NCI-H1417 treated with DMSO at 0.1 percent for 48 hours (cell line): ENCODE results near the gene NRP1.

Source experiments
- DNase-seq: peaks from one replicate; lab custom pipeline; 2025; lab: John Stamatoyannopoulos, UW

The NRP1 gene

GRCh38 chr10:33349268-33349667, 14.8 kb upstream of the NRP1 start:
- DNase-seq, result no peak

- DNase-seq, result no peak
These were observed 12.7 kb upstream of the NRP1 start for GRCh38 chr10:33347211-33347610.

DNA sequence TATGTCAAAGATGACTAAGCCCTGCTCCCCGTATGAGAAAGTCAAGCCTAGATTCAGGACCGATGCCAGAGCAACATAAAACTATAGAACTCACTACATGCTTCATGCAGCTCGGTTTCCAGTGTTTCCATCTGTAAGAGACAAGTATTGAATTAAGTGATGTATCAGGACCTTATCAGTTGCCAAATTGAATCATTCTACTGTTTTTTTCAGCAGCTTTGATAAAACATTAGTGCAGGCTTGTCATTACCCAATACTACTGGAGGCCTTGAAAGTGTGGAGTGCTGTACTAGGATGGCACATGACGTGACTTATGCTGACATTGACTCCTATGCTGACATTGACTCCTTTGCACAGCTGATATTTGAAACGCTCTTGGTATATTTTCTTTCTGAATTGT, 10.8 kb upstream of the NRP1 start:
- no peak for DNase-seq

GRCh38 chr10:33344676-33345075, 10.2 kb upstream of the NRP1 start:
- no peak for DNase-seq

DNA sequence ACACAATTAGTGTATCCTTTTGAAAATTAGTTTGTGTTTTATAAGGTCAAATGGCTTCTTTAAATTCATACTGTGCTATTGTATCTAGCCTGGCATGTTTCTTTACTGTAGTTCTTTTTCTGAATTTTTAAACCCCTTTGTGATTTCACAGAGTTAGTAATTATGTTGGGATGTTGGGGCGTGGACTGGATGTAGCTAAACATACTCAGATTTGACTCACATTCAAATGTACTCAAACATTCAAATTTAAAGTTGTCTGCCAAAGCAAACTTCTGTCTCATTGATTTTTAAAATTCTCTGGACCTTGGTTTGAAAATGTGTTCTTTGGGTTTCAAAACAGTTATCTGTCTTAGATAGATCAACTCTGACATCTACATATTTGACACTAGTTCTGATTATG, 7.2 kb upstream of the NRP1 start:
- DNase-seq, result no peak

GRCh38 chr10:33337326-33337957, 3.0 kb upstream of the NRP1 start:
- no peak for DNase-seq

DNA sequence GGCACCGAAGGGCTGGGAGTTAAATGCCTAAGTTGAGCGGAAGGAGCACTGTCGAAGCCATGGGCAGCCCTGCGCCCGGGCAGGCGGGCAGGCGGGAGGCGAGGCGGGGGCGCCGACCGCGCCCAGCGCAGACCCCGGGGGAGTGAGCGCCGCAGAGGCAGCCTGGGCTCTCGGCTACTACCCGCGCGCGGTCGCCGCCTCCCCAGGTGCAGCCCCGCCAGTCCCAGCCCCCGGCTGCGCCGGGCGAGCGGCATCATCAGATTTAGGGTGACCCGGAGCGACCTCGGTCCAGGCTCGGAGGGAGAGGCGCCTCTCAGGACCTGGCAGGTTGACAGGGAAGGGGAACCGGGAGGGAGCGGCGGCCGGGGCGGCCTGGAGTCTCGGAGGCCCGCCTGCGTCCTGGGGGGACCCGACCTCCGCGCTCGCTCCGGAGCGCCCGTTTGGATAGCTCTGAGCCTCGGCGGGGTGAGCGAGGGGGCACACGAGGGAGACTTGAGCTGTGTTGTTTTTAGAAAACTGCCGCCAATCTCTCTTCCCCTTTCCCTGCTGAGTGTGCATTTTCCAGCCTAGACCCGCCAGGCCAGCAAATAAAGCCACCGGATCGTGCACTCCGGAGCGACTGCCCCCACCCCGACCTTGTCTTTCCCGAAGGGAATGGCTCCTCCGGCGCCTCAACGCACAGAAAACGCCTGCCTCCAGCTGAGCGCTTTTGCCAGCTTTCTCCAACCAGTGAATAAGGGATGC, 2.3 kb upstream of the NRP1 start:
- no peak for DNase-seq

GRCh38 chr10:33335801-33336581, 1.5 kb upstream of the NRP1 start:
- DNase-seq, result no peak

GRCh38 chr10:33335551-33335800, 1.0 kb upstream of the NRP1 start:
- no peak for DNase-seq

- no peak for DNase-seq
These were observed 511 bp upstream of the NRP1 start for GRCh38 chr10:33334805-33335550.

DNA sequence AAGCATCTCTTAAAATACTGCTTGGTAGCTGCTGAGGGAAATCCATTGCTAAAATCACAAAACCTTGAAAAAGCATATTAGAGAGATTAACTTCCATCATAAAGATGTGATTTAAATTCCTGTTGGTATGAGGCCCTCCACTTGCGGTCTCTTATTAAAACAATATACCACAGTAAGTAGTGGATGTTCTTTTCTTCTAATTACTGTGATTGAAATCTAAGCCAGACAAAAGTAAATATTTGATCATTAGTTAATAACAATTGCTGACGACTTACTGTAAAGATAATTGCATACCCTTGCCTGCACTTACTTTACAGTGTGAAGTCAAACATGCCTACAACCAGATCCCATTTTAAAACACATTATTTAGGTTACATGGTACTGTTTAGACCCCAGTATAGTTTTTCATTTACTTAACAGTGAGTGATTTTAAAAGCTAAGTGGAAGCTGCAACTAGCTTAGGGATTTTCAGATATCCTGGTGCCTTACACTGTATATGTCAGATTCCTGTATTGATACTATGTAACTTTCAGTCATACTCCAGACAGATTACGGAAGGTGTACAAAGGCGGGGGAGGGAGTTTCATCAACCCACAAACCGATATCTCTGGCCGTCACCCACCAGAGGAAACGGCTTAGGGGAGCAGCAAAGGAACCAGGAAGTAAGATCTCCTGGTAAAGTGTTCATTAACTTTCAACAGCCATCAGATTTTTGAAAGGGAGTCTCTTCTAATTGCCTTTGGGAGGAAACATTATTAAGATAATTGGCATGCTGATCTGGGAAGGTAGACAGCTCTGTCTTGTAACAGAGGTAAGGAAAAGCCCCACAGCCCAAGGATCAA, 986 bp downstream of the NRP1 start:
- DNase-seq, result no peak

- no peak for DNase-seq
These were observed 2.0 kb downstream of the NRP1 start for GRCh38 chr10:33332183-33333065.

- no peak for DNase-seq
These were observed 3.1 kb downstream of the NRP1 start for GRCh38 chr10:33331379-33331694.

- DNase-seq, result peak; percentile 14
These were observed 3.7 kb downstream of the NRP1 start for GRCh38 chr10:33330543-33331378.

DNA sequence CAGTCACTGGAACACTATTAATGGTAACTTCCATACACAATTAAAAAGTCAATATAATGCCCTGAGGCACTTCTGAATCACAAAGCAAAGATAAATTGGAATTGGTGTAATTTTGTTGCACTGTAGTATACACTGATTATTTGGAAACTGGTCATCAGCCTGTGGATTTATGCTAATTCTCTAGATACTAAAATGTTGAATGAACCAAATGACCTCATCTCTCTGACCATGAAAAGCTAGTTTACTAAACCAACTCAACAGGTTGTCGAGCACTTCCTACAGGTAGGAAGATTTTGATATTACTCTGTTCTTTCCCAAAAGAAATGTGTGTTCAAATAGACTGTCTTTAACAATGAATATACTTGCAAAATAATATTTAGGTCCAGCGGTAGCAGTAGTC, 5.3 kb downstream of the NRP1 start:
- peak; percentile 31 for DNase-seq

- no peak for DNase-seq
These were observed 6.2 kb downstream of the NRP1 start for GRCh38 chr10:33328253-33328652.

DNA sequence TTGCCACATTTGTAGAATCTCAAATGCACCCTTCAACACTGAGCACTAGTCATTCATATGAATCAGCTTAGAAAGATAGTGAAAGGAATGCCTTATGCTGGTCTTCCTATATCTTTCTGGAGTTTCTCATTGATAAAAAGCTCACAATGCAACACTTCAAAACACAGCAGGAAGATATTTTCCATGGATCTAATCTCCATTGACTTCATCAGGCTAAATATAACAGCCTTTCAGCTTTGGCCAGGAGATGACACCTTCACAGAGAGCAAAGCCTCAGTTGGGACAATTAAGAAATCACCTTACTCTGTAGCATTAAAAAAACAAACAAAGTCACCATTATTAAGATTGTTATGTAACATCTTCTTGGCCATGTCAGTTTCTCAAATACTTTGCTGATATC, 6.7 kb downstream of the NRP1 start:
- DNase-seq, result no peak

GRCh38 chr10:33326933-33327332, 7.5 kb downstream of the NRP1 start:
- DNase-seq, result no peak

GRCh38 chr10:33325929-33326328, 8.5 kb downstream of the NRP1 start:
- no peak for DNase-seq

DNA sequence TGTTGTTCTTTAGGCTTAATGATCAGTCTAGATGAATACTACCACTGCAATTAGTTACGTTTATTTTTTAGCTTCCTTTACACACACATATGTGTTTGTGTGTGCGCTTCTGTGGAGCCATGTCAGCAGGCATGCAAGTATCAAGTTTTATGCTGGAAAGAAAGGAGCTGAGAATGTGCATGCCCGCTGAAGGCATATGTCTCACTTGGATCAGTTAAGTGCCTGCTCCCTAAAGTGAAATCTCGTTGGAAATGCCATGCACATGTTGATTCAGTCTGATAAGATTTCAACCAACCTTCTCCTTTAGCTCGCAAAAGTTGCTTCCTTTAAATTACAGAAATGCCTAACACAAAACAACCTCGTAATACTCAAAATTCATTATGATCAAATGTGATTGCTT, 10.7 kb downstream of the NRP1 start:
- no peak for DNase-seq
